KMS-11 (cell line): ENCODE data around the gene SPATA21.

Experiments used
- H2AFZ ChIP-seq: fragments of 200-600 bp; sonication (generic); 2 replicates; pipeline ENCODE4 v1.6.1; 2016; ENCODE audit warnings: antibody characterized with exemption, mixed run types, low read depth
- H3K27ac ChIP-seq: fragments of 200-600 bp; sonication (generic); 2 replicates; pipeline ENCODE4 v1.6.1; 2016; ENCODE audit warnings: mild to moderate bottlenecking, mixed run types
- H3K27me3 ChIP-seq: fragments of 200-600 bp; sonication (generic); 2 replicates; pipeline ENCODE4 v1.6.1; 2017; ENCODE audit warnings: mild to moderate bottlenecking, low read depth, mixed run types, moderate library complexity; ENCODE audit not compliant: insufficient read depth
- H3K36me3 ChIP-seq: fragments of 200-600 bp; sonication (generic); 2 replicates; pipeline ENCODE4 v1.6.1; 2017; ENCODE audit warnings: mild to moderate bottlenecking, mixed run types; ENCODE audit not compliant: insufficient read depth
- H3K4me1 ChIP-seq: fragments of 200-600 bp; sonication (generic); 2 replicates; pipeline ENCODE4 v1.6.1; 2016; ENCODE audit warnings: mild to moderate bottlenecking, low read depth, mixed run types; ENCODE audit not compliant: poor library complexity, severe bottlenecking
- H3K4me2 ChIP-seq: fragments of 200-600 bp; sonication (generic); 2 replicates; pipeline ENCODE4 v1.7.0; 2016; ENCODE audit warnings: mild to moderate bottlenecking, mixed run types
- H3K4me3 ChIP-seq: fragments of 200-600 bp; sonication (generic); IDR thresholded peaks from 2 replicates; pipeline ENCODE4 v1.6.1; 2017; ENCODE audit warnings: low read depth, low read length, mixed read lengths; ENCODE audit not compliant: insufficient read depth
- H3K79me2 ChIP-seq: fragments of 200-600 bp; sonication (generic); 2 replicates; pipeline ENCODE4 v1.6.1; 2016; ENCODE audit warnings: low read depth, mixed run types; ENCODE audit not compliant: insufficient read depth
- H3K9ac ChIP-seq: fragments of 200-600 bp; sonication (generic); 2 replicates; pipeline ENCODE4 v1.6.1; 2016; ENCODE audit warnings: mild to moderate bottlenecking, mixed run types
- H4K20me1 ChIP-seq: fragments of 200-600 bp; sonication (generic); 2 replicates; pipeline ENCODE4 v1.6.1; 2016; ENCODE audit warnings: mild to moderate bottlenecking, mixed run types; ENCODE audit not compliant: insufficient read depth
- TF ChIP-seq, protein P1 (sequence below): fragments of 200-600 bp; sonication (generic); conservative IDR thresholded peaks from 2 replicates; pipeline ENCODE4 v1.6.1; 2017; ENCODE audit warnings: low read depth, mild to moderate bottlenecking, antibody characterized with exemption, low read length, moderate library complexity, mixed read lengths

SPATA21 gene

DNA sequence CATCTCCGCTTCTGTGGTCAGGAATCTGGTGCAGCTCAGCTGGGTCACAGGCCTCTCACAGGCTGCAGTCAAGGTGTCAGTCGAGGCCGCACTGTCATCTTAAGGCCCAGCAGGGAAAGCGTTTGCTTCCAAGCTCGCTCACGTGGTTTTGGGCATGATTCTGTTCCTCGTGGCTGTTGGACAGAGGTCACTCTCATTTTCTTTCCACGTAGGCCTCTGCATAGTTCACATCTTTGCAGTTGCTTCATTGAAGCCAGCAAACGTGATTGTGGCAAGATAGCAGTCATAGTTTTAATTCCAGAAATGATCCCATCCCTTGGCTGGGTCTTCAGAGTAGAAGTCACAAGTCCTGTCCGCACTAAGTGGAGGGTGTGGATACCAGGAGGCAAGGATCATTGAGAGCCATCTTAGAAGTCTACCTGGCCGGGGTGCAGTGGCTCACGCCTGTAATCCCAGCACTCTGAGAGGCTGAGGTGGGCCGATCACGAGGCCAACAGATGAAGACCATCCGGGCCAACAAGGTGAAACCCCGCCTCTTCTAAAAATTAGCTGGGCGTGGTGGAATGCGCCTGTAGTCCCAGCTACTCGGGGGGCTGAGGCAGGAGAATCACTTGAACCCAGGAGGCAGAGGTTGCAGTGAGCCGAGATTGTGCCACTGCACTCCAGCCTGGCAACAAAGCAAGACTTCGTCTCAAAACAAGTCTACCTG is 27.8 kb upstream of the SPATA21 start:
- Histone ChIP-seq H2AFZ (no peak overlapping the region), H3K27me3 (no peaks in the 10 kb centered on the region), H3K4me3 (no peak overlapping the region), H3K27ac (no peak overlapping the region), H3K79me2 (no peaks in the 10 kb centered on the region), H4K20me1 (no peaks in the 10 kb centered on the region), H3K36me3 (no peaks in the 10 kb centered on the region; the same call in 1 of the 2 replicates), H3K4me2 (no peak overlapping the region), H3K4me1 (no peaks in the 10 kb centered on the region), H3K9ac (no peak overlapping the region)
- TF ChIP-seq, protein P1, sequence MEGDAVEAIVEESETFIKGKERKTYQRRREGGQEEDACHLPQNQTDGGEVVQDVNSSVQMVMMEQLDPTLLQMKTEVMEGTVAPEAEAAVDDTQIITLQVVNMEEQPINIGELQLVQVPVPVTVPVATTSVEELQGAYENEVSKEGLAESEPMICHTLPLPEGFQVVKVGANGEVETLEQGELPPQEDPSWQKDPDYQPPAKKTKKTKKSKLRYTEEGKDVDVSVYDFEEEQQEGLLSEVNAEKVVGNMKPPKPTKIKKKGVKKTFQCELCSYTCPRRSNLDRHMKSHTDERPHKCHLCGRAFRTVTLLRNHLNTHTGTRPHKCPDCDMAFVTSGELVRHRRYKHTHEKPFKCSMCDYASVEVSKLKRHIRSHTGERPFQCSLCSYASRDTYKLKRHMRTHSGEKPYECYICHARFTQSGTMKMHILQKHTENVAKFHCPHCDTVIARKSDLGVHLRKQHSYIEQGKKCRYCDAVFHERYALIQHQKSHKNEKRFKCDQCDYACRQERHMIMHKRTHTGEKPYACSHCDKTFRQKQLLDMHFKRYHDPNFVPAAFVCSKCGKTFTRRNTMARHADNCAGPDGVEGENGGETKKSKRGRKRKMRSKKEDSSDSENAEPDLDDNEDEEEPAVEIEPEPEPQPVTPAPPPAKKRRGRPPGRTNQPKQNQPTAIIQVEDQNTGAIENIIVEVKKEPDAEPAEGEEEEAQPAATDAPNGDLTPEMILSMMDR = no peak

DNA sequence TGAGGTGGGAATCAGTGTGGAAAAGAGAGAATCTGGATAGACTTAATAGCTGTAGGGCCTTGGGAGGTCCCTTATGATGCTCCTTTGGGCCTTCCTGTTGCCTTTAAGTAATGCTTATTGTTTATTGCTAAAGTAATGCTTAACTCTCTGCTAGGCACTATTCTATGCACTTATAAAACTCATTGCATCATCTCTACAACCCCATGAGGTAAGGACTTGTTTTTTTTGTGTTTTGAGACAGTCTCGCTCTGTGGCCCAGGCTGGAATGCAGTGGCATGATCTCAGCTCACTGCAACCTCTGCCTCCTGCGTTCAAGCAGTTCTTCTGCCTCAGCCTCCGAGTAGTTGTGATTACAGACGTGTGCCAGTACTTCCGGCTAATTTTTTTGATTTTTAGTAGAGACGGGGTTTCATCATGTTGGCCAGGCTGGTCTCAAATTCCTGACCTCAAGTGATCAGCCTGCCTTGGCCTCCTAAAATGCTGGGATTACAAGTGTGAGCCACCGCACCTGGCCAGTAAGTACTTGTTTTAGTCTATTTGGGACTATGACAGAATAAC is 25.6 kb upstream of the SPATA21 start:
- Histone ChIP-seq H3K27ac (no peak overlapping the region), H3K79me2 (no peaks in the 10 kb centered on the region), H2AFZ (no peak overlapping the region), H3K4me2 (no peak overlapping the region), H3K4me1 (no peaks in the 10 kb centered on the region), H3K36me3 (peaks cover 7% of the 10 kb centered on the region; the same call in 1 of the 2 replicates), H4K20me1 (no peaks in the 10 kb centered on the region), H3K9ac (no peak overlapping the region), H3K27me3 (no peaks in the 10 kb centered on the region), H3K4me3 (no peak overlapping the region)
- TF ChIP-seq, protein P1 = no peak

DNA sequence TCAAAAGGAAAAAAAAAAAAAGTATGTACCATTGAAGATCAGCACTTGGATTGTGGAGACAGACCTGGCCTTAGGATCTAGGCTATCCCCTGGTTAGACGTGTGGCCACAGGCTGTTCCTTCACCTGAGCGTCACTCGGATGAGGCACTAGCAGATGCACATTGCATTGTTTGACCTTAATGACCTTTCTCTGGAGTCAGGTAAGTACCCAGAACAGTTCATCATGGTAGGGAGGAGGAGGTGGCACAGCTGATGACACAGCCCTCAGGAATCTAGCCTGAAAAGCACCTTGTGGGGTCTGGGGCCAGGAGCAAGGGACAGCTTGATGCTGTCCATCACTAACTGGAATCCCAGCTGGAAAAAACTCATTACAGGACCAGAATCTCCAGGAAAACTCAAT is 24.5 kb upstream of the SPATA21 start:
- no peaks in the 10 kb centered on the region for H3K4me1 ChIP-seq
- TF ChIP-seq, protein P1 = no peak
- no peak overlapping the region for H3K9ac ChIP-seq
- H4K20me1 ChIP-seq = no peaks in the 10 kb centered on the region
- H3K79me2 ChIP-seq = no peaks in the 10 kb centered on the region
- H3K36me3 ChIP-seq = peaks cover 7% of the 10 kb centered on the region; the same call in 1 of the 2 replicates
- no peak overlapping the region for H3K4me2 ChIP-seq
- no peak overlapping the region for H3K4me3 ChIP-seq
- no peaks in the 10 kb centered on the region for H3K27me3 ChIP-seq
- H3K27ac ChIP-seq = no peak overlapping the region
- H2AFZ ChIP-seq = no peak overlapping the region

DNA sequence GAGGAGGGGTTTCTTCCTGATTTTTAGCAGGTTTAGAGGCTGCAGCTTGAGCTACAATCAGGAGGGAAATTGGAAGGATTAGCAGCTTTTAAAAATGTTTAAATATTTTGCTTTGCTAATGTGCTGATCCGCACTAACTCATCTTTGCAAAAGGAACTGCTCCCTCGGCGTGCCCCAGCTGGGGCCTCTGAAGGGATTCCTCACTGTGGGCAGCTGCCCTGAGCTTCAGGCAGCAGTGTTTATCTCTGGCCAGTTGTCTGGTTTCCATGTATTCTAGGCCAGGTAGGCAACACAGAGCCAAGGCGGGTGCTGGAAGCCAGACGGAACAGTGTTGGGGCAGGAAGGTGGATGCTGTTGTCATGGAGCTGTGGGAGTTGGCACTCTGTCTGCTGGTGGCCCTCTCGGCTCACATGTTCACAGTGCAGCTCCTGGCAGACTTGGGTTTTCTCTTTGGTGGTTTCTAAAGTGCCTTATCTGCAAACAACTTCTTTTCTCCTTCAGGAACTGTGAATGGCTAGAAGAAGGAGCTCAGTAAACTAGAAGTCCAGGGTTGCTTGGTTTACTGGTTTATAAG is 22.2 kb upstream of the SPATA21 start:
- H4K20me1 ChIP-seq = no peaks in the 10 kb centered on the region
- no peak overlapping the region for H2AFZ ChIP-seq
- H3K27ac ChIP-seq = no peak overlapping the region
- H3K4me3 ChIP-seq = no peak overlapping the region
- no peaks in the 10 kb centered on the region for H3K27me3 ChIP-seq
- H3K4me2 ChIP-seq = no peak overlapping the region
- peaks cover 7% of the 10 kb centered on the region; the same call in 1 of the 2 replicates for H3K36me3 ChIP-seq
- TF ChIP-seq, protein P1 = no peak
- no peaks in the 10 kb centered on the region for H3K4me1 ChIP-seq
- no peak overlapping the region for H3K9ac ChIP-seq
- no peaks in the 10 kb centered on the region for H3K79me2 ChIP-seq
